ENCODE results near the gene HLA-F. TPM values are rescaled to one million over a fixed set of nuclear protein-coding genes. Genes with fewer than 3 reads are reported as not detected.

HLA-F gene
- total RNA-seq, 6 experiments from 2014 or later = 9.8 to 41.3 (median 26.4) TPM

GRCh38 chr6:29746846-29747687 is 23.8 kb downstream of the HLA-F start:
- ATAC-seq (no peak), DNase-seq (no peak)
- H3K36me3 ChIP-seq = no peaks in the 10 kb centered on the region
- peaks cover 0 to 6% (median 3%) of the 10 kb centered on the region in 4 donors for H3K4me1 ChIP-seq
- WGBS (ENCODE audit: insufficient coverage, low coverage, low lambda C conversion rate, missing lambda C conversion rate) = 77% methylated on average over 15 of the region's 16 CpGs
- H3K27me3 ChIP-seq = no peaks in the 10 kb centered on the region
- TF ChIP-seq, protein P1, sequence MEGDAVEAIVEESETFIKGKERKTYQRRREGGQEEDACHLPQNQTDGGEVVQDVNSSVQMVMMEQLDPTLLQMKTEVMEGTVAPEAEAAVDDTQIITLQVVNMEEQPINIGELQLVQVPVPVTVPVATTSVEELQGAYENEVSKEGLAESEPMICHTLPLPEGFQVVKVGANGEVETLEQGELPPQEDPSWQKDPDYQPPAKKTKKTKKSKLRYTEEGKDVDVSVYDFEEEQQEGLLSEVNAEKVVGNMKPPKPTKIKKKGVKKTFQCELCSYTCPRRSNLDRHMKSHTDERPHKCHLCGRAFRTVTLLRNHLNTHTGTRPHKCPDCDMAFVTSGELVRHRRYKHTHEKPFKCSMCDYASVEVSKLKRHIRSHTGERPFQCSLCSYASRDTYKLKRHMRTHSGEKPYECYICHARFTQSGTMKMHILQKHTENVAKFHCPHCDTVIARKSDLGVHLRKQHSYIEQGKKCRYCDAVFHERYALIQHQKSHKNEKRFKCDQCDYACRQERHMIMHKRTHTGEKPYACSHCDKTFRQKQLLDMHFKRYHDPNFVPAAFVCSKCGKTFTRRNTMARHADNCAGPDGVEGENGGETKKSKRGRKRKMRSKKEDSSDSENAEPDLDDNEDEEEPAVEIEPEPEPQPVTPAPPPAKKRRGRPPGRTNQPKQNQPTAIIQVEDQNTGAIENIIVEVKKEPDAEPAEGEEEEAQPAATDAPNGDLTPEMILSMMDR (IDR thresholded peaks at IDR 0.05) = no peak
- TF ChIP-seq POLR2A (IDR thresholded peaks at IDR 0.05) = no peak
- H3K4me3 ChIP-seq = no peak overlapping the region
- H3K27ac ChIP-seq = no peak overlapping the region
- intact Hi-C loops (cut with DNase I) = no loop called here
- H3K9me3 ChIP-seq = no peaks in the 10 kb centered on the region

DNA sequence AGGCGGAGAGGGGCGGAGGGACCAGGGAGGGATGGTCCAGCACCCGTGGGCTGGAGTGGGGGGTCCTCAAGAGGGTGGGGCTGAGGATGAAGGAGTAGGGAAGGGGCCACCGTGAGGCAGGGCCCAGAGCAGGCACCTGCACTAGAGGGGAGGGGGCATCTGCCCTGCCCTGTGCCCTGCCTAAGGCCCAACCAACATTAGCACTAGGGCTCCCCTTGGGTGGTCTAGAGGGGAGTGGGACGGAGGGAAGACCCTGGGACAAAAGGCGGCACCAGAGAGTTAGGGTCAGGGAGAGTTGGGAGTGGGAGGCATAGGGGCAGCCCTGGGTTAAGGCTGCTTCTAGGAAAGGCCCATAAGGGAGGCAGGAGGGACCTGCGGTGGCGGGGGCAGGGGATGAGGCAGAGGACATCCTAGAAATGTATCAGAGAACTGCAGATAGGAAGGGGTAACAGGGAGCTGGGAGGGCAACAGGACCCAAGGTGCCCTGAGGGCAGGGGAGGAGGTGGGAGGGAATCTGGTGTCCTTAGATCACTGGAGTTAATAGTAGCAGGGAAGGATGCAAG is 24.5 kb downstream of the HLA-F start:
- Histone ChIP-seq H3K4me1 (peaks cover 0 to 6% (median 3%) of the 10 kb centered on the region in 4 donors), H3K4me3 (peak overlapping the region; percentile 67 to 73 (median 72)), H3K27ac (no peak overlapping the region), H3K9me3 (no peaks in the 10 kb centered on the region), H3K36me3 (no peaks in the 10 kb centered on the region), H3K27me3 (no peaks in the 10 kb centered on the region)
- WGBS (ENCODE audit: insufficient coverage, low coverage, low lambda C conversion rate, missing lambda C conversion rate) = 80% methylated on average over 4 of the region's 8 CpGs
- intact Hi-C loops (cut with DNase I) = no loop called here
- DNase-seq (no peak), ATAC-seq (no peak)
- TF ChIP-seq POLR2A (IDR thresholded peaks at IDR 0.05) = no peak
- TF ChIP-seq, protein P1 (IDR thresholded peaks at IDR 0.05) = no peak

GRCh38 chr6:29748391-29749307 is 25.4 kb downstream of the HLA-F start:
- Histone ChIP-seq H3K4me1 (peaks cover 0 to 6% (median 3%) of the 10 kb centered on the region in 4 donors), H3K27ac (peak overlapping the region; percentile 64 to 72 (median 65)), H3K4me3 (peak overlapping the region; percentile 67 to 73 (median 72)), H3K9me3 (no peaks in the 10 kb centered on the region), H3K27me3 (no peaks in the 10 kb centered on the region), H3K36me3 (no peaks in the 10 kb centered on the region)
- peak; percentile 81 to 88 (median 87) for ATAC-seq
- 1% methylated on average over 23 of the region's 63 CpGs for WGBS (ENCODE audit: insufficient coverage, low coverage, low lambda C conversion rate, missing lambda C conversion rate)
- intact Hi-C loops (cut with DNase I) = no loop called here
- peak; percentile 96 to 97 (median 97) for DNase-seq
- TF ChIP-seq POLR2A (IDR thresholded peaks at IDR 0.05) = peak; percentile 81
- TF ChIP-seq, protein P1 (IDR thresholded peaks at IDR 0.05) = no peak

- 13% methylated on average over 8 of the region's 13 CpGs for WGBS (ENCODE audit: insufficient coverage, low coverage, low lambda C conversion rate, missing lambda C conversion rate)
- intact Hi-C loops (cut with DNase I) = no loop called here
- Histone ChIP-seq H3K36me3 (no peaks in the 10 kb centered on the region), H3K27me3 (no peaks in the 10 kb centered on the region), H3K27ac (peak overlapping the region; percentile 64 to 72 (median 65)), H3K4me3 (peak overlapping the region; percentile 67 to 73 (median 72)), H3K4me1 (peaks cover 0 to 6% (median 3%) of the 10 kb centered on the region in 4 donors), H3K9me3 (no peaks in the 10 kb centered on the region)
- ATAC-seq (no peak), DNase-seq (no peak)
- TF ChIP-seq, protein P1 (IDR thresholded peaks at IDR 0.05) = no peak
- TF ChIP-seq POLR2A (IDR thresholded peaks at IDR 0.05) = no peak
Observed at GRCh38 chr6:29749308-29749662, 26.1 kb downstream of the HLA-F start.

Measured in right lobe of liver (tissue), 6 donors.